Measurements from ENCODE around the gene LRFN2.

LRFN2 gene

DNA sequence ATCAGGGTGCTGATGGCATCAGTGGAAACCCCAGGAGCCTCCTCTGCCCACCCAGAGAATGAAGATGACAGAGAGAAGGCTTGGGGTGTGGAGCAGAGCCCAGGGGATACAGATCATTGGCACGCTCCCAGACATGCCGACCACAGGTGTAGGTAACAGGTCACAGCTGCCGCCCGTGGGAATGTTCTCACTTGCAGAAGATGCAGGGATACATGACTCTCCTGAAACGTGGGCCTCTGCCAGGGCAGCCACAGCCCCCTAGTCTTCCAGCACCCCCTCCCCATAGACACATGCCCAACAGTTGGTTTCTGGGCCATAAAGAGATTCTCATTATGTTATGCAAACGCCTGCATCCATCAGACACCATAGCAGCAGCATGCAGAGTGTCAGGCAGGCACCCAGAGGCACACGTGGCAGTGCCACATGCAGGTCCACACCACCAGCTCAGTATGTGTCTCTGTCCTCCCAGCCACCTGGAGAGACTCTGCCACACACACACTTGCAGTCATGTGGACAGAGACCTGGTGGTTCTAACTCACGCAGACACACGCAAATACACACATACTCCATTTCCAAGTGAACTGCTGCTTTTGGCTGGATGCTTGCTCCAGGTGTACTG lies 45.5 kb downstream of the LRFN2 start:
- DNase-seq: no peak

- DNase-seq: no peak
These were observed 46.4 kb downstream of the LRFN2 start for GRCh38 chr6:40540790-40541189.

DNA sequence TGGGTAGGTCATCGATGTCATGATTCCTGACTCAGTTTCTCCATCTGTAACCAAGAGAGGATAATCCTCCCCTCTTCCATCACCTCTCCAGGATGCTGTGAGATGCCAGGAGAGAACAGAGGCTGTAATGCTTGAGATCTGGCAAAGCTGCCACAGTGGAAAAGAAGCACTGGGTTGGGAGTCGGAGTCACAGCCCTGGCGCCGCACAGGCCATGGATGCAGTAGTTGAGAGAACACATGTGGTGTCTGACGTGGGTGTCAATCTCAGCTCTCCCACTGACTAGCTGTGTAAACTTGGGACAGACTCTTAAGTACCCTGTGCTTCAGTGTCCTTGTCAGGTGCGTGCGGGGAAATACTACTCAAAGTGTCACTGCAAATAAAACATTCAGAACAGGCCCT lies 47.3 kb downstream of the LRFN2 start:
- no peak for DNase-seq

DNA sequence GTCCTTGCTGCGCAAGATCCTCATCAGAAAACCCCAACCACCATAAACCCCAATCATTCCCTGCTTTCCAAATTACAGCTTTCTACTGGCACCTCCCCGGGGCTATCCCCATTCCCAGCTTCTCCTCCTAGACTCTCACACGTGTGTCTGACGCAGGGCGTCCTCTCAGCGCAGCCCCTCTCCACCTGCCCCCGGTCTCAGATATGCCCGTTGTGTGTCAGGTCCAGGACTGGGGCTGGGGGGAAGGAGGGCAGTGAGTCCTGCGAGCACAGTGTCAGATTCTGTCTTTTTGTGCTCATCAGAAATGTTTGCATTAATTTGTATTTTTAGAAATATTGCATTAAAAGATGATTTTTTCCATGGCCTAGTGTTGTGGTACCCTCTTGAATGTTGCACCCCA lies 48.6 kb downstream of the LRFN2 start:
- DNase-seq: no peak

DNA sequence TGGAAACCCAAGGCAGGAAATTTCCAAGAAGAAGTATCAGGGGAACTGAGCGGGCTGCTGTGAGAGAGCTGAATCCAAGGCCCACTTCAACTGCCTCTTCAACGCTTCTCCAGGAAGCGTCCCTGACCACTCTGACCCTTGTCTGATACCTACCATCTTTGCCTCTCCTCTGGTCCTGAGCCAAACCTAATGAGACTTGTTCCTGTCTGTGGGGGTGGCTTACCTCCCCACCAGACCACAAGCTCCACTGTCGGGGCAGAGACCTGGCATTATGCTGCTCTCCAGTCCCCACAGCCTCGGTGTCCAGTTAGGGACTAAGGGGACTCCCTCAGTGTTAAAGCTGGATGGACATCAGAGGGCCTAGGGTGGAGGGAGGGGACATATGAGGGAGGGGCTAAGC lies 49.7 kb downstream of the LRFN2 start:
- DNase-seq: no peak

DNA sequence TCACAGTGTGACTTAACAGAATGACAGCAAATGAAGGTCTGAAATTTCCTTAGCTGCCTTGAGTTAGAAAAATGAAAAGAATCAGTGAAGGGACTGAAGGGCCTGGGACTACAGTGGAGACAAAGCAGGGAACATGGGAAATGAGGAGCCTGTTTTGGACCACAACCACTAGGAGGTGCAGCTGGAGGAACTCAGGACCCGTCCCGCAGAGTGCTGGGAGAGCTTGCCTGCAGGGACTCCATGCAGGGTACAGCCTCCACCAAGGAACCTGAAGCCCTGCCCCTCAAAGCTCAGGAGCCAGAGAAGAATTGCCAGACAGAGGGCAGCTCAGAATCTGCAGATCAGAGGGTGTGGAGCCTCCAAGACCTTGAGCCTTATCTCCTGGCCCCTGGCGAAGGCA lies 50.7 kb downstream of the LRFN2 start:
- DNase-seq: no peak

DNA sequence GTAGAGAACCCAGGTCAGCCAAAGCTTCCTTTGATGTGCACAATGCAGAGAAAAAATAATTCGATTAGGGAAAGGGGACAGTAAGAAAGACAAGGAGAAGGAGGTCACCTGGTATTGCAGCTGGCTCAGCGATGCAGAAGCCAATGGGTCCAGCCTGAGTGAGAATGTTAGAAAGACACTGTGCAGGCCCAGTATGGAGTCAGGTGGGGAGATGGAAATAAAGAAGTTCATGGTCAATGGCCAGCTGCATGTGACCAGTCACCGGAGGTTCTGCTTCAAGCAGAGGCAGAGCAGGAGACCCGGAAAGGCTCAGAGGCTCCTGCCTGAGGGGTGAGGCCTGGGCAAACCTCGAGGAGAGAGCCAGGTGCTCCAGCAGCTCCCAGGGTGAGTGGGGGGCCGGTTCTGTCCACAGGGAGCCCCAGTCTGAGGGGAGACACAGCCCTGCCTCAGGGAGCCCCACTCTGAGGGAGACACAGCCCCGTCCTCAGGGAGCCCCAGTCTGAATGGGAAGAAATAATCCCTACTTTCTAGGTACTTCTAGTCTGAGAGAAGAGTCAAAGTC lies 51.3 kb downstream of the LRFN2 start:
- no peak for DNase-seq

GRCh38 chr6:40535110-40535818 lies 51.9 kb downstream of the LRFN2 start:
- DNase-seq: no peak

DNA sequence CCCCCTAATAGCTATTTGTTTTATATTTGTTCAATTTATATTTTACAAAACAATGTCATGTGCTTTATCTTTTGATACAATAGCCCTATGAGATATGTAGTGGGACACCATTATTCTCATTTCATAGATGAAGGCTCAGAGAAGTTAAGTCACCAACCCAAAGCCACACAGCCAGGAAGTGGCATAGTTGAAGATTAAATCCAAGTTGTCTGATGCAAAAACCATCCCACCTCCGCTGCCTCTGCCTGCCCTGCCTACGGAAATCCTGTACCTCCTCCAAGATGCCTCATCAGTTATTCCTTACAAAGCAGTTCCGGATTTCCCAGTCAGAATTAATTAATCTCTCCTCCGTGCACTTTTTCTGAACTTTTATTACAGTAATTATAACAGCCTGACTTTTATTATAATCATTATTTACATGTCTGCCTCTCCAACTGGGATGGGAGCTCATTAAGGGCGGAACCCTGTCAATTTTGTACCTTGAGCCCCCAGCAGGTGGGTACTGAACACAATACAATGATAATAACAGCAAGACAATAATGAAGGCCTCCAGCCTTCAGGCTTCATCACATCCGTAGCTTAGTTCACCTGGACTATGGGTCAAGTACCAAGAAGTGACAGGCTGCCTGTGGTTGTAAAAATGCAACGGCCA lies 54.7 kb downstream of the LRFN2 start:
- no peak for DNase-seq

DNA sequence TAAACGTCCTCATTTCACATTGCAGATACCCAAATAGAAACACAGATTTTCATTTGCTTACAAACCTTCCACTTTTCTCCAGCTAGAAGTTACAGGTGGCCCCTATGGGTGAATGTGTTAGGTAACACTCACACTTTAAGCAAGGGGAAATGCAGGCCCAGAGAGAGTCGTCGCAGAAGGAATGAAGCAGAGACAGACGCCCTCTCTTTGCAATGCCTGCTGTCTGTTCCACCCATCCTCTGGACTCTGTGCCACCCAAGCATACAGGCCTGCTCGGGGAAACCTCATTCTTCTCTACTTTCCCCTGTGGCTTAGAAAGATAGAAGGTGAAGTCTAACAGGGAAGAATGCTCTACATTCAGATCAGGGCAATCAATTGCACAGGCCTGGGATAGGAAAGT lies 57.2 kb downstream of the LRFN2 start:
- no peak for DNase-seq

DNA sequence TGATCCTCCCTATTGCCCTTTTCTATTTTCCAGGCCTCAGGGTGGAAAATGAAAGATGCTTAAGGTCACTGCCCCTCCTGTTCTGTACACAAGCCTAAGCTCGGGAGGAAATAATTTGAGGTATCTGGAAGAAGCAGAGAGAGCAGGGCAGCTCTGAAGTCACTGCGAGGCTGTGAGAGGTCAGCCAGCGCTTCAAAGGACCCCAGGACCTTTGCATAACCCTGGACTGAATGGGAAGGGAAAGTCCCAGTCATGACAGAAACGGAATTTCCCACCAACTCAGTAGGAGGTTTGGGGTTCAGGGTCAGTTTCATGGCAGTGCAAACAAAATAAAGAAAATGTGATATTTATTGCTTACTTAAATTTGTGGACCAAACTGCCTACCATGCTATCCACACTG lies 58.1 kb downstream of the LRFN2 start:
- DNase-seq: no peak

GRCh38 chr6:40528051-40528450 lies 59.1 kb downstream of the LRFN2 start:
- no peak for DNase-seq

GRCh38 chr6:40526036-40526435 lies 61.1 kb downstream of the LRFN2 start:
- no peak for DNase-seq

DNA sequence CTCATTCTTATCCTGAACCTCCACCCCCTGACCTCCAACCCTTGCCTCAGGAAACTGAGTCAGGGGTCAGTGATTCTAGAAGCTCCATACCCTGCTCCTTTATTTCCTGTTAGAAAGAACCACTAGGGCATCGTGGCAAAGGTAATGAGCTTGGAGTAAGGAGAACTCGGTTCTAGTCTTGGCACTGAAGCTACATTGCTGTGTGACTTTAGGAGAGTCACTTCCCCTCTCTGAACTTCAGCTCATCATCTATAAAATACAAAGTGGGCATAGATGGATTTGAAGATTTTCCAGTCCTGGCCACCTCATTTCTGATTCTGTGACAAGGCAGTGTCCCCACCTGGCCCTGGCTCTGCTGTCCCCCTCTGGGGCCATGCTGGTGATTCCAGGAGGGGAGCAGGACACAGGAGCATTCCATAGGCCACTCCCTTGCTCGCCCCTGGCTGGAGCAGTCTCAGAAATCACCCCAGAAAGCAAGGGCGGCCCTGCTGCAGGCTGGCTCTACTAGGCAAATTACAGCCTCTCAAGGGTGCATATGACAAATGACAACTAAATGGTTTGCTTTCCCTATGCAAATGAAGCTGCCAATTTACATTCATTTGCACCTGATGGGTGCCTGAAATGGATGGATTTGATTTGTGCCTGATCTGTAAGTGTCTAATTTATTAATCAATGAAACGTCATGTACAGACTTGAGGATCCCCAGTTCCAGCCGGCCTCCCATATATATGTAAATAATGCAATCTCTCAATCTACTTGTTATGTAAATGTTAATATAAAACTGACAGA lies 62.2 kb downstream of the LRFN2 start:
- no peak for DNase-seq

DNA sequence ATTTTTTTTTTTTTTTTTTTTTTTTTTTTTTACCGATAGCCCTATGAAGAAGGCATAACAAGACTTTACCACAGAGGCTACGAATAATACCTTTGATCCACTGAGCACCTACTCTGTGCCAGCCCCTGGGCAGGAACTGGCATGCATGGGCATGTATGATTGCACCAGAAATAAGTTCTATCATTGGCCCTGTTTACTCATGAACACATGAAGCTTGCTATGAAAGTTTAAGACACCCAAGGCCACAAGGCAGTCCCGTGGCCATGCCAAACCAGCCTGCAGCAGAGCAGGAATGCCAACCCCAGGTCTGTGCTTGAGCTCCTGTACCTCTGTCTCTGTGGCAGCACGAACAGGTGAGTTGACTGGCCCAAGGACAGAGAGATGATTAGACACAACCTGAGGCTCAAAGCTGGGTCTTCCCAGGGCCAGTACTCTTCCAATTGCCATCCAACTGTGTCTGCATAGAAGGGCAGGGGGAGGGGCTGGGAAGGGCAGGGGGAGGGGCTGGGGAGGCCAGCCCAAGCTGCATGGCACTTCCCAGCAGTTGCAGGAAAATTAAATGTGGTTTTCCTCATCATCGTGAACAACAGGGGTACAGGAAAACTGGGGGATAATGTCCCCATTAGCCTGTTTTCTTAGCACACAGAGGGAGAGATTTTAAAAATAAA lies 63.5 kb downstream of the LRFN2 start:
- no peak for DNase-seq

DNA sequence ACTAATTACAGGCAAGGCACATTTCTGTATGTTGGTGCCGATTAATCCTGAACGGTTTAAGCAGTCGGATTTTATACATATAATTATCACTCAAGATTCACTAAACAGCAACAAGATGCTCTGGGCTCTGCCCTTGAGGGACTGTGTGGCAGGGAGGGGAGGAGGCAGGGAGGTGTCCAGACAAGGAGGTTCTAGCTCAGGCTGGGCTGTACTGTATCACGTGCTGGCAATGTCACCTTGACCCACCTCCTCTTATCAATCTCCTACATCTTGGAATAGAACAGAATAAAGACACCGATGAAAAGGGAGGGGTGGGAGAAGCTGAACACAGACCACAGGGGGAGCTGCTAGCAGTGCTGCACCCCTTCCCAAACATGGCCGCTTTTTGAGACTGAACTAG lies 65.7 kb downstream of the LRFN2 start:
- DNase-seq: no peak

DNA sequence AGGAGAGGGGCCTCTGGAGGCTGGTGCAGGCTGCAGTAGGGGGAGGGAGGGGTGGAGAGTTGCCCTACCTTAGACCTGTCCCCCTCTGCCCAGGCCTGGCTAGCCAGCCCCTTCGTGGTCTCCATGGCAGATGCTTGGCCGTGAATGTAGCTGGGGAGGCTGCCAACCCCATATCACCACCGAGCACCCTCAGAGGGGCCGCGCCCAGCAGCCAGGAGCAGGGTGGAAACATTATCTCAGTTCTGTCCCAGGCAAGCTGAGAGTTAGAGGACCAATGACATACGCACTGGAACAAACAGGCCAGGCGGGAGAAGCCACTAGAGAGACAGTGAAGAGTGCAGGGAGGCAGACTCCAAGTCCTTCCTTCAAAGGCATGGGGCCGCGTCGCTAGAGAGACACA lies 66.5 kb downstream of the LRFN2 start:
- peak; percentile 91 for DNase-seq

GRCh38 chr6:40520084-40520483 lies 67.1 kb downstream of the LRFN2 start:
- DNase-seq: no peak

- DNase-seq: no peak
These were observed 69.5 kb downstream of the LRFN2 start for GRCh38 chr6:40517654-40518053.

DNA sequence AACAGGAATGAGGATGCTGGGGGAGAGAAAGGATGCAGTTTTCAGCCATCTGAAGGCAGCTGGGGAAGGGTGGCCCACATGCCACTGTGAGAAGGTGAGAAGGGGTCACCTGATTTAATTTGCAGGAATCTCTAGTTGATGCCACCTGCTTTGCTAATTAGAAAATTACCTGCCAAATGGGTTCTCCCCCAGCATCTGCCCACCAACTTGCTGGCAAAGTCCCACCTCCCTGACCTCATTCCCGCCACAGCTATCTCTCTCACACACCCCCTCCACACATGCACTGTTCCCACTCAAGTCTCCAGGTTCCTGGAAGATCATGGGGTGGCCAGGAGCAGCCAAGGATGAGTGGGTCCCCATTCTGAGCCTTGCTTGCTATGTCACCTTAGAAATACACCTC lies 70.7 kb downstream of the LRFN2 start:
- DNase-seq: no peak

DNA sequence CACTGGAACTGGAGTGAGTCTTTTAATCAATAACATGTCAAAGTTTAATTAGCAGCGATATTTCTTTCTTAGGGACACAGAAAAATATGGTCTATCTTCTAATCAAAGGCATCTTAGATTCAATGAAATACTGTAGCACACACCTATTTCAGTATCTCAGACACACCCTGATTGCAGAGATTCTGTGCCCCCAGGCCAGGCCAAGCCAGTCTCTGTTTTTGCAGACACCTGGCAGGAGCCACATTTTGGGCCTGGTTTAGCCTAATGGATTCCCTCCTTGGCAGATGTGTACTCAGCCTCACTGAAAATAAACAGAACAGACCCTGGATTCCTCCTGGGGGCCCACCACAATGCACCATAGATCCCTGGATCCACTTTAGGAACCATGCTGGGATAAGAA lies 74.8 kb downstream of the LRFN2 start:
- no peak for DNase-seq

GRCh38 chr6:40511884-40512283 lies 75.3 kb downstream of the LRFN2 start:
- no peak for DNase-seq

DNA sequence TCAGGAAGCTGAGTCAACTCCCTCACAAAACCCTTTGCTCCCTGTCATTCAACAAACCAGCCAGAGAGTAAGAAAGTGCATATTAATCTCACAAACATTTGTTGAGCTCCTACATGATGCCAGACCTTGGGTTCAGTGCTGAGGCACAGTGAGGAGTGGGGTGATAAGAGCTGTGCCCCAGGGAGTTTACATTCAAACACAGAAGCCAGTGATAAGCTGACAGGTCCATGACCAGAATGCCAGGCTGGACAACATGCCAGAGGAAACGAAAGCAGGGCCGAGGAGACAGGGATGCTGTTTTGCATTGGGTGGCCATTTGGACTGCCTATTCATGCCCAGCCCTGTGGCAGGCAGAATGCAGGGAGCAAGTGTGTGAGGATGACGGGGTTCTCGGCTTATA lies 76.7 kb downstream of the LRFN2 start:
- DNase-seq: no peak

Measured in NCI-H510A treated with DMSO at 0.1 percent for 48 hours (cell line).